H9 (cell line): ENCODE measurements around the gene DLK2. TPM values are rescaled to one million over a fixed set of nuclear protein-coding genes. Genes with fewer than 3 reads are reported as not detected.

Experiments used
- DNase-seq: peaks from one replicate; pipeline ENCODE4 v3.0.0-alpha.2; 2017
- H2AFZ ChIP-seq: one replicate; pipeline ENCODE4 v1.6.1; 2013; ENCODE audit warnings: mild to moderate bottlenecking, low read length, control low read depth, moderate library complexity
- H2AK5ac ChIP-seq: 2 replicates; pipeline ENCODE4 v1.6.1; 2013; ENCODE audit warnings: low read length, control low read depth, mixed read lengths; ENCODE audit not compliant: insufficient read length
- H2BK120ac ChIP-seq: one replicate; pipeline ENCODE4 v1.6.1; 2013; ENCODE audit warnings: low read depth, mild to moderate bottlenecking, low read length, control low read depth, inconsistent platforms; ENCODE audit not compliant: poor library complexity, severe bottlenecking
- H2BK12ac ChIP-seq: 2 replicates; pipeline ENCODE4 v1.6.1; 2013; ENCODE audit warnings: low read length, control low read depth, mixed read lengths, low read depth; ENCODE audit not compliant: insufficient read length
- H2BK15ac ChIP-seq: 2 replicates; pipeline ENCODE4 v1.6.1; 2013; ENCODE audit warnings: low read depth, low read length, control low read depth
- H2BK20ac ChIP-seq: one replicate; pipeline ENCODE4 v1.6.1; 2013; ENCODE audit warnings: low read depth, mild to moderate bottlenecking, low read length, control low read depth, inconsistent platforms; ENCODE audit not compliant: poor library complexity, severe bottlenecking
- H2BK5ac ChIP-seq: 2 replicates; pipeline ENCODE4 v1.6.1; 2013; ENCODE audit warnings: low read length, control low read depth, mixed read lengths; ENCODE audit not compliant: insufficient read length
- H3K14ac ChIP-seq: 2 replicates; pipeline ENCODE4 v1.6.1; 2013; ENCODE audit warnings: low read length, control low read depth; ENCODE audit not compliant: insufficient read depth
- H3K18ac ChIP-seq: 2 replicates; pipeline ENCODE4 v1.6.1; 2013; ENCODE audit warnings: low read depth, mild to moderate bottlenecking, mixed read lengths, low read length, control low read depth; ENCODE audit not compliant: insufficient read length
- H3K23ac ChIP-seq: 2 replicates; pipeline ENCODE4 v1.6.1; 2013; ENCODE audit warnings: low read length, control low read depth, mixed read lengths, low read depth; ENCODE audit not compliant: insufficient read length
- H3K23me2 ChIP-seq: 2 replicates; pipeline ENCODE4 v1.6.1; 2013; ENCODE audit warnings: low read depth, mild to moderate bottlenecking, mixed read lengths, low read length, control low read depth; ENCODE audit not compliant: insufficient read length, poor library complexity, severe bottlenecking
- H3K27ac ChIP-seq: 2 replicates; pipeline ENCODE4 v1.5.1; 2013; ENCODE audit warnings: low read length, control low read depth, mixed read lengths, low read depth; ENCODE audit not compliant: insufficient read length
- H3K27me3 ChIP-seq: 2 replicates; pipeline ENCODE4 v1.6.1; 2013; ENCODE audit warnings: low read length, control low read depth, inconsistent platforms; ENCODE audit not compliant: insufficient read depth
- H3K4ac ChIP-seq: 2 replicates; pipeline ENCODE4 v1.6.1; 2013; ENCODE audit warnings: low read depth, mild to moderate bottlenecking, control low read depth, inconsistent platforms, low read length, moderate library complexity
- H3K4me1 ChIP-seq: 2 replicates; pipeline ENCODE4 v1.6.1; 2013; ENCODE audit warnings: low read length, control low read depth, inconsistent platforms; ENCODE audit not compliant: insufficient read depth
- H3K4me2 ChIP-seq: 2 replicates; pipeline ENCODE4 v1.6.1; 2013; ENCODE audit warnings: low read length, control low read depth, mixed read lengths; ENCODE audit not compliant: insufficient read length, insufficient read depth
- H3K56ac ChIP-seq: 2 replicates; pipeline ENCODE4 v1.6.1; 2013; ENCODE audit warnings: low read depth, mild to moderate bottlenecking, mixed read lengths, low read length, control low read depth; ENCODE audit not compliant: insufficient read length
- H3K79me1 ChIP-seq: 2 replicates; pipeline ENCODE4 v1.6.1; 2013; ENCODE audit warnings: low read depth, mild to moderate bottlenecking, moderate library complexity, low read length, control low read depth, inconsistent platforms; ENCODE audit not compliant: insufficient read depth, poor library complexity, severe bottlenecking
- H3K79me2 ChIP-seq: 2 replicates; pipeline ENCODE4 v1.6.1; 2013; ENCODE audit warnings: low read length, control low read depth, inconsistent platforms; ENCODE audit not compliant: insufficient read depth
- H3K9ac ChIP-seq: 2 replicates; pipeline ENCODE4 v1.6.1; 2013; ENCODE audit warnings: low read length, control low read depth, mixed read lengths; ENCODE audit not compliant: insufficient read length; ENCODE audit errors: extremely low read depth
- H3K9me3 ChIP-seq: one replicate; pipeline ENCODE4 v1.6.1; 2013; ENCODE audit warnings: low read depth, low read length, inconsistent platforms; ENCODE audit not compliant: control insufficient read depth
- H3T11ph ChIP-seq: one replicate; pipeline ENCODE4 v1.6.1; 2013; ENCODE audit warnings: mild to moderate bottlenecking, low read length, control low read depth, inconsistent platforms
- H4K20me1 ChIP-seq: one replicate; pipeline ENCODE4 v1.6.1; 2013; ENCODE audit not compliant: control insufficient read depth, insufficient read length, insufficient read depth
- H4K5ac ChIP-seq: 2 replicates; pipeline ENCODE4 v1.6.1; 2013; ENCODE audit warnings: low read depth, mild to moderate bottlenecking, mixed read lengths, low read length, control low read depth; ENCODE audit not compliant: insufficient read length
- H4K8ac ChIP-seq: replicated peaks from 2 replicates; pipeline ENCODE4 v1.6.1; 2013; ENCODE audit warnings: low read length, control low read depth, mixed read lengths, low read depth; ENCODE audit not compliant: insufficient read length
- H4K91ac ChIP-seq: 2 replicates; pipeline ENCODE4 v1.6.1; 2013; ENCODE audit warnings: low read depth, mild to moderate bottlenecking, moderate library complexity, mixed read lengths, low read length, control low read depth; ENCODE audit not compliant: insufficient read length
- H3K27ac Mint-ChIP-seq, 3 experiments: 2 replicates in 2 of 3; 3 replicates in 1 of 3; pipeline ENCODE4 v1.8.0; 2020 to 2021; ENCODE audit warnings: mixed read lengths in 3 of 3, mild to moderate bottlenecking in 1 of 3, moderate library complexity in 1 of 3
- H3K27me3 Mint-ChIP-seq: 2 replicates; pipeline ENCODE4 v1.8.0; 2021; ENCODE audit warnings: low read depth, mild to moderate bottlenecking, moderate library complexity, mixed read lengths
- H3K36me3 Mint-ChIP-seq, 3 experiments: 2 replicates in 2 of 3; 3 replicates in 1 of 3; pipeline ENCODE4 v1.8.0; 2020 to 2021; ENCODE audit warnings: low read depth in 3 of 3, mixed read lengths in 3 of 3; ENCODE audit not compliant: insufficient read depth in 1 of 3
- H3K4me1 Mint-ChIP-seq, 2 experiments: 2 replicates each; pipeline ENCODE4 v1.8.0; 2020; ENCODE audit warnings: mixed read lengths in 2 of 2
- H3K4me3 Mint-ChIP-seq, 2 experiments: 2 replicates in 1 of 2; 3 replicates in 1 of 2; pipeline ENCODE4 v1.8.0; 2020 to 2021; ENCODE audit warnings: mild to moderate bottlenecking in 2 of 2, mixed read lengths in 2 of 2, moderate library complexity in 1 of 2
- H3K9me3 Mint-ChIP-seq, 2 experiments: 2 replicates in 1 of 2; 3 replicates in 1 of 2; pipeline ENCODE4 v1.8.0; 2020; ENCODE audit warnings: mild to moderate bottlenecking in 2 of 2, mixed read lengths in 2 of 2, moderate library complexity in 1 of 2
- WGBS: extraction: QIAGEN DNeasy Blood & Tissue Kit; methylation state at CpG from one replicate; pipeline ENCODE4 v1.1.7; 2013; ENCODE audit warnings: missing lambda C conversion rate, low lambda C conversion rate, mixed read lengths; ENCODE audit not compliant: insufficient read length; ENCODE audit errors: extremely low coverage; 5-methylcytosine and 5-hydroxymethylcytosine counted together
- total RNA-seq: library from RNA; stranded (reverse); gene quantifications from 2 replicates; pipeline ENCODE4 v1.2.1, GENCODE V29; 2021
- TF ChIP-seq, protein P1 (sequence below): fragments of 200-600 bp; sonication (generic); conservative IDR thresholded peaks from 3 replicates; pipeline ENCODE4 v1.8.0; 2021; ENCODE audit warnings: antibody characterized with exemption, mild to moderate bottlenecking

Gene DLK2
- total RNA-seq, 1 experiment from 2014 or later, result 0.96 TPM

DNA sequence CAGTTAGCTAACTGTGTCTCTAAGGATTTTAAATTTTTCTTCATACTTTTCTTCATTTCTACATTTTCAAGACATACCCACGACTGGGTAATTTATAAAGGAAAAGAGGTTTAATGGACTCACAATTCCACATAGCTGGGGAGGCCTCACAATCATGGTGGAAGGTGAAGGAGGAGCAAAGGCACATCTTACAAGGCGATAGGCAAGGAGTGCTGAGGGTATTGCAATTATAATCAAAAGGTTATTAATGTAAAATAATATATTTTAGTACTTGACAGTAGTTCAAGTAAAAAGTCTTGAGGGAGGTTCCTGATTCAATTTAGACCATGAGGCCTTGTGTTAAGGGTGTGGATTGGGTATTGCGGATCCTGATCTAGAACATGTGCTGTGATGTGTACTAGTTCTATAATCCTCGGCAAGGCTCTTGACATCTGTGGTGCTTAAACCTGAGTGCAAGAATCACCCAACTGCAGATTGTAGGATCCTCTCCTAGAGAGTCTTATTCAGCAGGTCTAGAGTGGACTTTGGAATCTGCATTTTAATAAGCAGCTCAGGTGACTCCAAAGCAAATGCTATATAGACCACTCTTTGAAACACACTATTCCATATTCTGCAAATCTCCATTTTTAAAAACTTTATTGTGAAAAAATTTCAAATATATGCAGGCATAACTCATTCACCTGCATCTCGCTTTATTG lies 35.2 kb downstream of the DLK2 start:
- DNase-seq, result no peak
- Histone ChIP-seq H3K23ac (no peak overlapping the region), H3K4me1 (no peaks in the 10 kb centered on the region), H2BK120ac (no peak overlapping the region), H3K4ac (no peak overlapping the region), H3K9ac (no peak overlapping the region), H2AFZ (no peak overlapping the region), H2BK5ac (no peak overlapping the region), H3T11ph (no peak overlapping the region), H3K27ac (no peak overlapping the region), H3K4me2 (no peak overlapping the region), H2BK12ac (no peak overlapping the region), H4K8ac (no peak overlapping the region), H3K14ac (no peak overlapping the region), H4K5ac (no peak overlapping the region), H2BK15ac (no peak overlapping the region), H3K9me3 (no peaks in the 10 kb centered on the region), H2AK5ac (no peak overlapping the region), H3K79me1 (no peaks in the 10 kb centered on the region), H3K23me2 (no peaks in the 10 kb centered on the region), H2BK20ac (no peak overlapping the region), H3K79me2 (no peaks in the 10 kb centered on the region), H3K27me3 (no peaks in the 10 kb centered on the region), H3K18ac (no peak overlapping the region), H3K56ac (no peak overlapping the region), H4K91ac (no peak overlapping the region), H4K20me1 (no peaks in the 10 kb centered on the region)
- Mint-ChIP-seq H3K4me1 (no peaks in the 10 kb centered on the region), H3K36me3 (no peaks in the 10 kb centered on the region), H3K9me3 (peaks cover 7 to 11% of the 10 kb centered on the region in 2 experiments; a peak in 4 of 5 replicates), H3K27me3 (peaks cover 30% of the 10 kb centered on the region), H3K27ac (no peak overlapping the region), H3K4me3 (no peak overlapping the region)
- TF ChIP-seq, protein P1, sequence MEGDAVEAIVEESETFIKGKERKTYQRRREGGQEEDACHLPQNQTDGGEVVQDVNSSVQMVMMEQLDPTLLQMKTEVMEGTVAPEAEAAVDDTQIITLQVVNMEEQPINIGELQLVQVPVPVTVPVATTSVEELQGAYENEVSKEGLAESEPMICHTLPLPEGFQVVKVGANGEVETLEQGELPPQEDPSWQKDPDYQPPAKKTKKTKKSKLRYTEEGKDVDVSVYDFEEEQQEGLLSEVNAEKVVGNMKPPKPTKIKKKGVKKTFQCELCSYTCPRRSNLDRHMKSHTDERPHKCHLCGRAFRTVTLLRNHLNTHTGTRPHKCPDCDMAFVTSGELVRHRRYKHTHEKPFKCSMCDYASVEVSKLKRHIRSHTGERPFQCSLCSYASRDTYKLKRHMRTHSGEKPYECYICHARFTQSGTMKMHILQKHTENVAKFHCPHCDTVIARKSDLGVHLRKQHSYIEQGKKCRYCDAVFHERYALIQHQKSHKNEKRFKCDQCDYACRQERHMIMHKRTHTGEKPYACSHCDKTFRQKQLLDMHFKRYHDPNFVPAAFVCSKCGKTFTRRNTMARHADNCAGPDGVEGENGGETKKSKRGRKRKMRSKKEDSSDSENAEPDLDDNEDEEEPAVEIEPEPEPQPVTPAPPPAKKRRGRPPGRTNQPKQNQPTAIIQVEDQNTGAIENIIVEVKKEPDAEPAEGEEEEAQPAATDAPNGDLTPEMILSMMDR, result no peak
- WGBS, result no CpG with 5 or more reads among the region's 5 CpGs
